IMR-90 (cell line): ENCODE results near the gene ELAVL1.
"Not testable (repeated sequence)": the region's sequence is repeated elsewhere in the genome, so short reads cannot be mapped to it uniquely, and the experiment has no call there.

Experiments
- CEBPB ChIP-seq: IDR thresholded peaks from 2 replicates; pipeline ENCODE4 v1.6.1; 2012; ENCODE audit warnings: low read depth, low read length, improper control_type of control experiment
- CHD1 ChIP-seq: IDR thresholded peaks from 2 replicates; pipeline ENCODE4 v1.6.1; 2012; ENCODE audit warnings: low read depth, low read length, improper control_type of control experiment
- TF ChIP-seq, protein P1 (sequence below): conservative IDR thresholded peaks from 2 replicates; pipeline ENCODE4 v1.5.1; 2012; ENCODE audit warnings: mild to moderate bottlenecking, low read depth, low read length, improper control_type of control experiment

DNA sequence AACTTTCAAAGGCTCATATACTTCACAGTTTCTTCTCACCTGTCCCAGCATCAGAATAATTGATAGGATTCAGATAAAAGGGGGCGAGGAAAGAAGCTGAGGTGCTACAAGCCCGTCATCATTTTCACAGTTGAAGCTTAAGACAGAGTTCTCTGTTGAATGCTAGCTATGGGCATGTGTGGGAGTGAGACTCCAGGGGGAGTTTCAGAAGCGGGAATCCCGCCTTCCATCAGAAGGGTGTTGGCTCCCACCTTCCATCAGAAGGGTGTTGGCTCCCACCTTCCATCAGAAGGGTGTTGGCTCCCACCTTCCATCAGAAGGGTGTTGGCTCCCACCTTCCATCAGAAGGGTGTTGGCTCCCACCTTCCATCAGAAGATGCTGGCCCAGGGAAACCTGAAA lies 44.4 kb downstream of the ELAVL1 start:
- TF ChIP-seq, protein P1, sequence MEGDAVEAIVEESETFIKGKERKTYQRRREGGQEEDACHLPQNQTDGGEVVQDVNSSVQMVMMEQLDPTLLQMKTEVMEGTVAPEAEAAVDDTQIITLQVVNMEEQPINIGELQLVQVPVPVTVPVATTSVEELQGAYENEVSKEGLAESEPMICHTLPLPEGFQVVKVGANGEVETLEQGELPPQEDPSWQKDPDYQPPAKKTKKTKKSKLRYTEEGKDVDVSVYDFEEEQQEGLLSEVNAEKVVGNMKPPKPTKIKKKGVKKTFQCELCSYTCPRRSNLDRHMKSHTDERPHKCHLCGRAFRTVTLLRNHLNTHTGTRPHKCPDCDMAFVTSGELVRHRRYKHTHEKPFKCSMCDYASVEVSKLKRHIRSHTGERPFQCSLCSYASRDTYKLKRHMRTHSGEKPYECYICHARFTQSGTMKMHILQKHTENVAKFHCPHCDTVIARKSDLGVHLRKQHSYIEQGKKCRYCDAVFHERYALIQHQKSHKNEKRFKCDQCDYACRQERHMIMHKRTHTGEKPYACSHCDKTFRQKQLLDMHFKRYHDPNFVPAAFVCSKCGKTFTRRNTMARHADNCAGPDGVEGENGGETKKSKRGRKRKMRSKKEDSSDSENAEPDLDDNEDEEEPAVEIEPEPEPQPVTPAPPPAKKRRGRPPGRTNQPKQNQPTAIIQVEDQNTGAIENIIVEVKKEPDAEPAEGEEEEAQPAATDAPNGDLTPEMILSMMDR = not testable (repeated sequence)
- not testable (repeated sequence) for TF ChIP-seq CHD1, CEBPB
